Left colon (tissue), 2 donors: ENCODE measurements around the gene REXO1. TPM values are rescaled to one million over a fixed set of nuclear protein-coding genes. Genes with fewer than 3 reads are reported as not detected.
"Not testable (repeated sequence)": the region's sequence is repeated elsewhere in the genome, so short reads cannot be mapped to it uniquely, and the experiment has no call there.

Experiments used
- ATAC-seq: fragments of 200-7000 bp; cut with Tn5 transposase; one replicate; pipeline ENCODE4 v1.9.1; 2020; ENCODE audit warnings: mild to moderate bottlenecking, moderate library complexity
- DNase-seq, 2 donors: peaks; one replicate each; pipeline ENCODE4 v3.0.0-alpha.2; 2020
- intact Hi-C, 2 donors: fragments of 100-400 bp; cut with DNase I in 1 of 2; cut with micrococcal nuclease in 1 of 2; formaldehyde crosslinking; loops; one replicate each; pipeline versions ENCODE4 v1.11.2 to v1.14.0; 2022; cut with DNase I, micrococcal nuclease
- total RNA-seq, 2 donors: library from RNA; stranded (reverse); fragmentation: NEBNext Ultra II Directional; extraction: Animal tissue kit (Norgen Biotek cat#: 25700); gene quantifications; one replicate each; pipeline ENCODE4 v1.2.1, GENCODE V29; 2021
- donor health status: DM: no; HTN: no; CAD: no.
- donor health status: DM: yes; HTN: yes; CAD: no.

REXO1 gene
- total RNA-seq, 2 donors from 2014 or later, result 41.9 to 43.0 TPM

GRCh38 chr19:1808395-1808731 lies 39.9 kb downstream of the REXO1 start:
- intact Hi-C loops, result no loop called here
- ATAC-seq (no peak), DNase-seq (no peak)

GRCh38 chr19:1807695-1808394 lies 40.4 kb downstream of the REXO1 start:
- intact Hi-C loops, result no loop called here
- DNase-seq (no peak), ATAC-seq (no peak)

GRCh38 chr19:1807030-1807694 lies 41.1 kb downstream of the REXO1 start:
- ATAC-seq, result no peak
- no peak for DNase-seq
- intact Hi-C loops, result no loop called here

DNA sequence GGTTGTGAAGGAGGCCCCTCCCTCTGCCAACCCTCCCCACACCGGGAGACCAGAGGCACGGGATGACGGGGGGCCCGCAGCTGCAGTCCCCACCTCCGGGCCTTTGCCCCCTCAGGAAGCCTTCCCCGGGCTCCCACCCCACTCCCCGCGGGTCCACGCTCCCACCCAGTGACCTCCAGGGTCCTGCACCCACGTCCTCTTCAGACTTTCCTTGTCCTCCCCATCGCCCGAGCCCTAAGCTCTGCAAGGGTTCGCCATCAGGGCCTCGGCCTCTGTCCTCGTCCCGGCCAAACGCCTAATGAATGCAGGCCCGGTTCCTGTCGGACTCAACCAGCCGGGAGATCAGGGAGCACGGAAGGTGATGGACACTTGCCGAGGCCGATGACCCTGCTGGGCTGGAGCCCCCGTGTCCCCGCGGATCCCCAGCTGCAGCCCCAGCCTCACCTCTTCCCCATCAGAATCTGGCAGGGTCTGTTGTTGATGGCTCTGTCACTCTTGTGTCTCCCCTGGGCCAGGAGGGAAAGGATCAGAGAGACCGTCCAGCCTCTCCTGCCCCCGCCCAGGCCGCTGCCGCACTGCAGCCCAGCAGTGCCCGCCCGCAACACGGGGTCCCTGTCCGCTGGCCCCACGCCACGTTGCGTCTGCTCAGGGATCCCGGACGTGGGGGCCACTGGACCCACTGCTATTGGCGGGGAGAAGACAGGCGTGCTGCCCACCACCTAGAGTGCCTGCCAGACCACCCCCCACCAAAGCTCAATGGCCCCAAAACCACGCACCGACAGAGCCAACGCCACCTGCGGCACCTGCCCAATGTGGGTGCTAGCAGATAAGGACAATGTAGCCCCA lies 41.9 kb downstream of the REXO1 start:
- intact Hi-C loops, result no loop called here

GRCh38 chr19:1805401-1806183 lies 42.7 kb downstream of the REXO1 start:
- no peak for ATAC-seq
- intact Hi-C loops, result no loop called here
- DNase-seq, result no peak

More for the DNA sequence above, 41.9 kb downstream of the REXO1 start:
- ATAC-seq (no peak), DNase-seq (no peak)

- DNase-seq, result no peak
- intact Hi-C loops, result no loop called here
- no peak for ATAC-seq
Measured at GRCh38 chr19:1804858-1805257, 43.4 kb downstream of the REXO1 start.

- ATAC-seq, result no peak
- intact Hi-C loops, result no loop called here
- DNase-seq, result no peak
Measured at GRCh38 chr19:1799695-1800342, 48.5 kb downstream of the REXO1 start.

DNA sequence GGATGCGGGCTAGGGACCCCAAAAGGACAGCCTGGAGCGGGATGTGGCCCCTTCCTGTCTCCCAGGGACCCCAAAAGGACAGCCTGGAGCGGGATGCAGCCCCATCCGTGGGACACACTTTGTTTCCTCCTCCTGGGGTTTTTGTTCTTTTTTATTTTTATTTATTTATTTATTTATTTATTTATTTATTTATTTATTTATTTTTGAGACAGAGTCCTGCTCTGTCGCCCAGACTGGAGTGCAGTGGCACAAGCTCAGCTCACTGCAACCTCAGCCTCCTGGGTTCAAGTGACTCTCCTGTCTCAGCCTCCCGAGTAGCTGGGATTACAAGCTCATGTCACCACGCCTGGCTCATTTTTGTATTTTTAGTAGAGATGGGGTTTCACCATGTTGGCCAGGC lies 51.0 kb downstream of the REXO1 start:
- DNase-seq, ATAC-seq, intact Hi-C loops: not testable (repeated sequence)

- intact Hi-C loops, result no loop called here
- no peak for DNase-seq
- no peak for ATAC-seq
Measured at GRCh38 chr19:1796395-1797142, 51.7 kb downstream of the REXO1 start.

GRCh38 chr19:1794424-1795172 lies 53.7 kb downstream of the REXO1 start:
- peak in 1 of 2 donors; percentile 40 for DNase-seq
- intact Hi-C loops, result no loop called here
- peak; percentile 74 for ATAC-seq

- no peak for ATAC-seq
- intact Hi-C loops, result no loop called here
- no peak for DNase-seq
Measured at GRCh38 chr19:1791879-1792278, 56.4 kb downstream of the REXO1 start.

DNA sequence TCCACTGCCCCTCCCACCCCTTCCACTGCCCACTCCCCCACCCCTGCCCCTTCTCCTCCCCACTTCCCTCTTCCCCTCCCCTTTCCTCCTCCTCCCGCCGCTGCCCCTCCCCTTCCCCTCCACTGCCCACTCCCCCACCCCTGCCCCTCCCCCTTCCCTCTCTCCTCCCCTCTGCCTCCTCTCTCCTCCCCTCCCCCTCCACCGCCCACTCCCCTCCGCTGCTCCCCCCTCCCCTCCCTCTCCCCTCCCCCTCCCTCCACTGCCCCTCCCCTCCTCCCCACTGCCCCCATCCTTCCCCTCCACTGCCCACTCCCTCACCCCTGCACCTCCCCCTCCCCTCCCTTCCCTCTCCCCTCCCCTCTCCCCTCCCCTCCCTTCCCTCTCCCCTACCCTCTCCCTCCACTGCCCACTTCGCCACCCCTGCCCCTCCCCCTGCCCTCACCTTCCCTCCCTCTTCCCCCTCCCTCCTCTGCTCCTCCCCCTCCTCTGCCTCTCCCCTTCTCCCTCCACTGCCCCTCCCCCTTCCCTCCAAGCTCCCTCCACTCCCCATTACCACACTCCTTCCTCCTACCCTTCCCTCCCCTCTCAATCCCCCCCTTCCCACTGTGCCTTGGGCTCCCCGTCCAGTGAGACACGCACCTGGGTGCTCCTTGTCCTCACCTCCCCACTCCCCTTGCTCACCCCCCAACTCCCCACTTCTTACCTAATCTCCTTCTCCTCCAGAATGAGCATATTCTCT lies 58.1 kb downstream of the REXO1 start:
- intact Hi-C loops, result no loop called here
- ATAC-seq (no peak), DNase-seq (no peak)

DNA sequence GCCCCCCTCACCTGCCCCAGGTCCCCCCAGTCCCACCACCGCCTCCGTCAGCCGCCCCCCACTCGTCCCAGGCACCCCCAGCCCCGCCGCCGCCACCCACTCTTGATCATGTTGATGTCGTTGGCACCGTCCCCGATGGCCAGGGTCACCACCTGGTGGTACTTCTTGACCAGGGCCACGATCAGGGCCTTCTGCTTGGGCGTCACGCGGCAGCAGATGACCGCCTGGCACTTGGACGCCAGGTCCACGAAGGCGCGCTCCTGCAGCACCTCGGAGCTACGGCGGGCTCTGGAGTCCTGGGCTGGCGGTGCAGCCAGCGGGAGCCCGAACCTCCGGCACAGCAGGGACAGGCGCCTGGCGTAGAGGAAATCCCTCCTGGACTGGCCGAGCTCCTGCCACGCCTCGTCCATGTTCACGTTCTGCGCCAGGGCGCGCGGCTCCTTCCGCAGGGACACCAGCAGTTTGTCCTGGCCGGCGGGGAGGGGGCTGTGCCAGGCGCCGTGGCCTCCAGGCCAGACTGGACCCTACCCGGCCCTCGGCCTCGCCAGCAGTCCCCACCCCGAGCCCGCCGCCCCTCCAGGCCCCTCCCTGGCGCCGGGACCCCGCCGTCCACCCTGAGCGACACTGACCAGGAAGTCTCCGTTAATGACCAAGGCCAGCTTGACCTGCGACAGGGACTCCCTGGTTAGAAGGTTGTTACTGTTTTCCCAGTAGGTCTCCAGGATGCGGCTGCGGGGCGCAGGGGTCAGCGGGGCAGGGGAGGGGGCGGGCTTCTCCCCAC lies 58.8 kb downstream of the REXO1 start:
- DNase-seq, result no peak
- intact Hi-C loops, result no loop called here
- peak; percentile 42 for ATAC-seq

DNA sequence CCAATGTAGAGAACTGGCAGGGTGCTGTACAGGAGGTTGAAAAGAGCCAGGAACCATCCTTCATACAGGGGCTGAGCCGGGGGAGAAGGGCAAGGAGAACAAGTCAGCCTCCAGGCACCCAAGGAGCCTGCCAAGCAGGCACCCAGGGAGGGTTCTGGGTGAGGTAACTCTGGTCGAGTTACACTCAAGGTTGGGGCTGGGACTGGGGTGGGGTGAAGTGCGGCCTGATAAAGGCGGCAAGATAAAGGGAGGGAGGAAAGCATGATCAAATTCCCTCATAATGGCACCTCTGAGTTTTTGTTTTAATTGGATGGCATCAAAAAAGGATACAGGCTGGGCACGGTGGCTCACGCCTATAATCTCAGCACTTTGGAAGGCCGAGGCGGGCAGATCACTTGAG lies 61.2 kb downstream of the REXO1 start:
- ATAC-seq, result peak; percentile 49
- no peak for DNase-seq
- intact Hi-C loops, result no loop called here

DNA sequence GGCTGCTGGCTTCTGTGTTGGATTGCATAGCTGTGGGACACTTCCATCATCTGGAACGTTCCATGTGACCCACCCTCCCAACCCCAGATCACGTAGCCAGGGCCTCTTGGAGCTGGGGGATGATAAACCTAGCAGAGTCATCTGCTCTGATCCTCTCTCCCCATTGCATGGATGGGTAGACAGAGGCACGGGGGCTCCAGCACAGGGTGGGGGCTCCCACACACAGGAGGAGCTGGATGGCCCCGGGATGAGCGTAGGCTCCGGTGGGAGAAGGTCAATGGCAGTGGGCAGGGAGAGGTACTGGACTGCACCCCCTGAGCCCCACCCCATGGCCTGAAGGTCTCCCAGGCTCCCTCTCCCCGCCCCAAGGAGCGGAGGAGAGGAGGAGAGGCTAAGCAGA lies 61.6 kb downstream of the REXO1 start:
- ATAC-seq (no peak), DNase-seq (no peak)
- intact Hi-C loops, result no loop called here

DNA sequence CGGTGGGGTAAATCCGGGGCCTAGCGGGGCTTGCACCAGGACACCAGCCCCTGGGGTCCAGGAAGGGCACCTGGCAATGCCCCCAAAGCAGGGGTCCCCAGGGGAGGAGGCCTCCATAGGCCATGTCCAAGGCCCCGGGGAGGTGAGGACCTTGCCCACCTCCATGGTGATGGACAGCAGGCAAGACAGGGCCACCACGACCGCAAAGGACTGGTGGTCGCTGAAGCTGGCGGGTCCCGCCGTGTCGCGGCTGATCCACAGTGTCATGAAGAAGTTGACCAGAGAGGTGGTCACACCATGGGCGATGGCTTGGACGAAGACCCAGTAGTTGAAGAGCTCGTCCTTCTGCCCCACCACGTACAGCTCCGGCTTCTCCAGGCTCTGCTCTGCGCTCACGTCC lies 63.0 kb downstream of the REXO1 start:
- no peak for ATAC-seq
- DNase-seq, result no peak

More for the DNA sequence above, 63.0 kb downstream of the REXO1 start:
- intact Hi-C loops, result no loop called here
